Stimulated activated CD4-positive, alpha-beta T cell treated with anti-CD3 and anti-CD28 coated beads, Interleukin-15, amount 100 ng/mL, for 48 hours (primary cell): ENCODE results near the gene GPR17.

Experiments
- DNase-seq, 2 donors: peaks; one replicate each; pipeline ENCODE4 v3.0.0-alpha.2; 2020; ENCODE audit warnings: low read depth in 2 of 2

The GPR17 gene

GRCh38 chr2:127654838-127655175 lies 8.9 kb downstream of the GPR17 start:
- DNase-seq: no peak

GRCh38 chr2:127655209-127656073 lies 9.5 kb downstream of the GPR17 start:
- no peak for DNase-seq

DNA sequence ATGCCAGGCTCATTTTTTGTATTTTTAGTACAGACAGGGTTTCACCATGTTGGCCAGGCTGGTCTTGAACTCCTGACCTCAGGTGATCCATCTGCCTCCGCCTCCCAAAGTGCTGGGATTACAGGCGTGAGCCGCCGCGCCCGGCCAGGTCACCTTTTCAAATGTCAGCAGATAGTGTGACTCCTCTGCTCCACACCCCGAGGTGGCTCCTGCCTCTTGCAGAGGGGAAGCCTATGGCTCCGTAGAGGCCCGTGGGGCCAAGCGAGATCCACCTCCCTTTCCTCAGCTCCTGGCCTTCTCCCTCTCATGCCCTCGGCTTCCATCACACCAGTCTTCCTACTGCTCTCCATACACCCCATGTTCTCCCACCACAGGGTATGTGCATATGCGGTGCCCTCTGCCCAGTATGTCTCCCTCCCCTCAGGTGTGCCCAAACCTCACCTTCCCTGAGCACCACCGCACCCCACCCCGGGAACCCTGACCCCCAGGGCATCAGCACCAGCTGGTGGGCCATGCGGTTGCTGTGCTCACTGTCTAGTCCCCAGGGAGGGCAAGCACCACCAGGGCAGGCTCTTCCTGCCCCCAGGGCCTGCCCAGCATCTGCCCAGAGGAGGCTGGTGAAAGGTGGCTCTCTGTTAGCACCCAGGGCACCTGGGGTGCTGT lies 10.7 kb downstream of the GPR17 start:
- no peak for DNase-seq

DNA sequence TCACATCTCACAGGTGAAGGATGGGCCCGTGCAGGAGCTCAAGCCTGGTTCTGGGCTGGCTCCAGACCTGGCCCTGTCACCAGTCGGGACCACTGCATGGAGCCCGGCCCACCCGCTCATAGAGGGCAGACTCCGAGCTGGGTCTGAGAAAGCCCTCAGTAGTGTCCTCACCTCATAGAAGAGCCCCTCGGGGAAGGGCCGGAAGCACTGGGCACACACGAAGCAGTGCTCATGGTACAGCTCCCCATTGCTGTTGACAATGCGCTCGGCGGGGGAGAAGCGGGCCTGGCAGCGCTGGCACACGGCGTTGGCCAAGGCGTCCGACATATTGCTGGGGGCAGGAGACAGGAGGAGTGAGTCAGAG lies 11.3 kb downstream of the GPR17 start:
- no peak for DNase-seq

DNA sequence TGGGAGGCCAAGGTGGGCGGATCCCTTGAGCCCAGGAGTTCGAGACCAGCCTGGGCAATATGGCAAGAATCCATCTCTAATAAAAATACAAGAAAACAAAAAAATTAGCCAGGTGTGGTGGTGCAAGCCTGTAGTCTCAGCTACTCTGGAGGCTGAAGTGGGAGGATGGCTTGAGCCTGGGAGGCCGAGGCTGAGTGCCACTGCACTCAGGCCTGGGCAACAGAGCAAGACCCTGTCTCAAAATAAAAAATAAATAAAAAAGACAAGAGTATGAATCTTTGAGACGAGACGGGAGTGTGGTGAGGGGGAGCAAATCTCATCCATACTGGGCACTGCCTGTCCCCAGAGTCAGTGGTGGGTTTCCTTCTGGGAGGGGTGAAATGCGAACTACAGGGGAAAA lies 12.2 kb downstream of the GPR17 start:
- no peak for DNase-seq

DNA sequence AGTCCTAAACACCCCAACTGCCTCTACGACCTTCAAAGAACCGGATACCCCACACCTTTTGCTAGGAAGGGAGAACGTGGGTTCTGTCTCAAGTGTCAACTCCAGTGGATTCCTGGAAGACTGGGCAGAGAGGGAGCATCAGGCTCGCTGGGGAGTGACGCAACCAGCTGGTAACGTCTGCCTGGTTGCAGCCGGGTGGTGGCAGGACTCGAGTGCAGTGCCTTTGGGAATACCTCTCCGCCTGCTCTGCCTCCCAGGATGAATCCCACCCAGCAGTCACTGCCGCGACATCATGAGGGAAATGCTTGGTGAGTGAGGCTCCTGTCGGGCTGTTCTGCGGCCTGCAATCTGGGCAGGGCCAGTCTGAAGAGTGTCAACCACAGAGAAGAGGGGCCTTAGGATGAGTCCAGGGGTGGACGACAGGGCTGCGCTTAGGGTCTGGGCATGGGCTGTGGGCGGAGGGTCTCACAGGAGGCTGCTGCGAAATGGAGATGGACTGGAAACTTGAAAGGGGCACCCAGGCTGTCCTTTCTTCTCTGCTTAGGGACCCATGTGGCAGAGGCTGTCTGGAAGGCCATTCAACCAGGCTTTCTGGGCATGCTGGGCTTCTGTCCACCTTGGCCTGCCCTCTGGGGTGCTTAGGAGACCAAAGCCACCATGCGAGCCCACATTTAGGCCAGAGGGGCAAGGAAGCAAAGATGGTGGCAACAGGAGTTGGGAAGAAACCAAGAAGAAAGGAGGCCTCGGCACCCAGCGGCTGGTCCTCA lies 12.9 kb downstream of the GPR17 start:
- no peak for DNase-seq

DNA sequence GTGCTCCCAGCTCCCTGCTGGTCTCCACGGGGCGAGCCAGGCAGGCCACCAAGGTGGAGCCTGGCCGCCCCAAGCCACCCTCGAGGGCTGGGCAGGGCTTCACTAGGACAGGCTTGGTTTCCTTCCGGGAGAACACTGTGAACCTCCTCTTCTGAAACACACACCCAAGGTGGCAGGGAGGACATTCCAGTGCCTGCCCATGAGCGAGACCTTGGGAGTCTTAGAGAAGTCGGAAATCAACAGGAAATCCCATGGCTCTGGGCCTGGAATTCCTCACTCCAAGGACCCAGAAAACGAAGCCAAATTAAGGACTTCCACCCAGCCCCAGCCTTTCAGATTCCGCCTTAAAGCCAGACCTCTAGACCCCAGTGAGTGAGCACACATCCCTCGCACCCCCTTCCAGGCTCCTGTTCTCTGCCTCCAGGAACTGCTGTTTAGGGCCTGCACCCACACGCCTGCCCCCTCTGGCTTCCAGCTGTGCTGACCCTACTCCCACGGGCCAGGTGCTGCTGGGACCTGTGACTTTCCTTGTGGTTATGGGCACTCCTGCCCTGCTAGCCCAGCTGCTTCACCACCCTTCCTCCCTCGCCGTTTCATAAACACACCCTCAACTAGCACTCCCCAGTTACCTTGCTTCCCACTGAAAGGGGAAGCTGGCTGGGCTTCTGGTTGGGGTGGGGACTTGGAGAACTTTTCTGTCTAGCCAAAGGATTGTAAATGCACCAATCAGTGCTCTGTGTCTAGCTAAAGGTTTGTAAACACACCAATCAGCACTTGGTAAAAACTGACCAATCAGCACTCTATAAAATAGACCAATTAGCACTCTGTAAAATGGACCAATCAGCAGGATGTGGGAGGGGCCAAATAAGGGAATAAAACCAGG lies 13.7 kb downstream of the GPR17 start:
- no peak for DNase-seq

DNA sequence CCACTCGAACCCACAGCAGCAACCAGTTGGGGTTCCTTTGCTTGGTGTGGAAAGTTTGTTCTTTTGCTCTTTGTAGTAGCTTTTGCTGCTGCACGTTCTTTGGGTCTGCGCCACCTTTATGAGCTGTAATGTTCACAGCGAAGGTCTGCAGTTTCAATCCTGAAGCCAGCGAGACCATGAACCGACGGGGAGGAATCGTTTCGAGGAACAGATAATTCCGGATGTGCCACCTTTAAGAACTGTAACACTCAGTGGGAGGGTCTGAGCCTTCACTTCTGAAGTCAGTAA lies 14.3 kb downstream of the GPR17 start:
- DNase-seq: no peak

GRCh38 chr2:127661072-127661649 lies 15.2 kb downstream of the GPR17 start:
- DNase-seq: no peak

DNA sequence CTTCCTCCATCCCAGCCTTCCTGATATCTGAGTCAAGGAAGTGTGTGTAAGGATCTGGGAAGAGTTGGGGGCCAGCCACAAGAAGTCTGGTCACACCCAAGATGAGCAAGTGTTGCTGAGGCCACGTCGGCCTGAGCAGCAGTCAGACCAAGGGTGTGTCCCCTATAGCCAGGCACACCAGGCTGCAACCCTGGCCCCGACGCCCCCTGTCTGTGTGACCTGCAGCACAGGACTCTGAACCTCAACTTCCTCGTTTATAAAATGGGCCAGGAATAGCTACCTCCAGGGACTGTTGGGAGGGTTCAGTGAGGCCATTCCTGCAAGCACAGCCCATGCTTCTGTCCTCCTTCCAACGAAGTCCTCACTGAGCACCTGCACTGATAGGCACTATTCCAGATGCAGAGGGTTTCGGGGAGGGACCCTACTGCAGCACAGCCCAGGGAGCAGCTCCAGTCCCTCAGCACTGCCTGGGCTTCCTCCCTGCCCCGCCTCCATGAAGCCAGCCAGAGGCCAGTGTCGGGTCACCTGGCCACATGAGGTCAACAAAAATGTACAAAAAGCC lies 16.1 kb downstream of the GPR17 start:
- no peak for DNase-seq

- no peak for DNase-seq
These were observed 17.1 kb downstream of the GPR17 start for GRCh38 chr2:127662937-127663565.

- DNase-seq: no peak
These were observed 17.7 kb downstream of the GPR17 start for GRCh38 chr2:127663566-127664064.

- no peak for DNase-seq
These were observed 18.3 kb downstream of the GPR17 start for GRCh38 chr2:127664065-127664894.

DNA sequence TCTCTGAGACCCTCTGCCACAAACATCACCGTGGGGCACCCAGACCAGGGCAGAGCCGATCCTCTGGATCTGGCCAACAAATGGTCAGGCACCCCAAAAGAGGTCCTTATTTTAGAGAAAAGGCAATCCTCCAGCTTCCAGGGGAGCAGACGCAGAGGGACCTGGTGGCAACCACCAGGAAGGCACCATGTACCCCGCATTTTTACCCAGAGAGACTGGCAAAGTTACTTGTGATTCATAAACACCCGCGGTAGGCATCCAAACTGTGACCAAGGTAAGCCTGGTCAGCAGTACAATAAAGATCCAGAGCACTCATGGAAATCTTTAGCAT lies 18.9 kb downstream of the GPR17 start:
- DNase-seq: no peak

GRCh38 chr2:127665267-127665893 lies 19.4 kb downstream of the GPR17 start:
- DNase-seq: no peak

DNA sequence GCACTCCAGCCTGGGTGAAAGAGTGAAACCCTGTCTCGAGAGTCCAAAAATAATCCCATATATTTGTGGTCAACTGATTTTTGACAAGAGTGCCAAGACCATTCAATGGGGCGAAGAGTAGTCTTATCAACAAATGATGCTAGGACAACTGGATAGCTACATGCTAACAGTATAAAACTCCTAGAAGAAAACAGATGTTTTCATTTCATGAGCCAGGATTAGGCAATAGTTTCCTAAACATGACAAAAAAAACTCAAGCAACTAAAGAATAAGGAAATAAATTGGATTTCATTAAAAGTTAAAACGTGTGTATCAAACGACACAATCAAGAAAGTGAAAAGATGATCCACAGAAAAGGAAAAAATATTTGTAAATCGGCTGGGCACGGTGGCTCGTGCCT lies 23.1 kb downstream of the GPR17 start:
- no peak for DNase-seq

DNA sequence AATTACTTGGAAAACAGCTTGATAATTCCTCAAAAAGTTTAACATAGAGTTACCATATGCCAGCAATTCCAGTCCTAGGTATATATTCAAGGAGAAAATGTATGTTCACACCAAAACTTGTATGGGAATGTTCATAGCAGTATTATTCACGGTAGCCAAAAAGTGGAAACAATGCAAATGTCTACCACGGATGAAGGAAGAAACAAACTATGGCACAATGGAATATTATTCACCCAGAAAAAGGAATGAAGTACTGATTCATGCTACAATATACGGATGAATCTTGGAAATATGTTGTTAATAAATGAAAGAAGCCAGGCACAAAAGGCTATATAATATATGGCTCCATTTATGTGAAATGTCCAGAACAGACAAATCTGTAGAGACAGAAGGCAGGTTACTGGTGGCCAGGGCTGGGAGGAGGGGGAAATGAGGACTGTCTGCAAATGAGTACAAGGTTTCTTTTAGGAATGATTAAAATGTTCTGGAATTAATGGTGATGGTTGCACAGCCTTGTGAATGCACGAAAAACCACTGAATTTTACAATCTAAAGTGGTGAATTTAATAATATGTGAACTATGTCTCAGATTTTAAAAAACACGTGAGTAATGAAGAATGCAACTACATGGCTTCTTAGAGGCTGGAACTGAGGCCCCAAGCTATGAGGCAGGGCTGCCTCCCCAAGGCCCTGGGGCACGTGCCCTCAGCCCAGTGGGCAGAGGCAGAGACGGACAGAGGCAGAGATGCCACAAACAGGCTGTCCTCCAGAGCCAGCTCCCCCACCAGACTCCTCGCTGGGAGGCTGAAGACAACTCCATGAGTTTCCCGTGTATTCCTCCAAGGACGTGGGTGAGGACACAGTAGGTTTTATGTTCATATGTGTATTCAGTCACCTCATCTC lies 24.4 kb downstream of the GPR17 start:
- no peak for DNase-seq

DNA sequence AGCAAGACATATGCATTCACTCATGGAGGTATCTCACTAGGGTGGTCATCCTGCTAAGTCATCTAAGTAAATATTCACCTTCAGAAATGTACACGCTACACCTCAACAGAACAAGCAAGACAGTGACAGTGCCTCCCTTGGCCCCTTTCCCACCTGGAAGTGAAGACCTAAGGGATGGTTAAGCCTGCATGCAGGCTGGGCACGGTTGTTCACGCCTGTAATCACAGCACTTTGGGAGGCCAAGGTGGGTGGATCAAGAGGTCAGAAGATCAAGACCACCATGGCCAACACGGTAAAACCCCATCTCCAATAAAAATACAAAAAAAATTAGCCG lies 25.0 kb downstream of the GPR17 start:
- DNase-seq: no peak
